ENCODE measurements around the gene CEP83. TPM values are rescaled to one million over a fixed set of nuclear protein-coding genes. Genes with fewer than 3 reads are reported as not detected.

CEP83 gene
- polyA plus RNA-seq, 1 donor (not counting 4 experiments of a cell fraction or from before 2014, with no cell fraction given) = 9.5 TPM

DNA sequence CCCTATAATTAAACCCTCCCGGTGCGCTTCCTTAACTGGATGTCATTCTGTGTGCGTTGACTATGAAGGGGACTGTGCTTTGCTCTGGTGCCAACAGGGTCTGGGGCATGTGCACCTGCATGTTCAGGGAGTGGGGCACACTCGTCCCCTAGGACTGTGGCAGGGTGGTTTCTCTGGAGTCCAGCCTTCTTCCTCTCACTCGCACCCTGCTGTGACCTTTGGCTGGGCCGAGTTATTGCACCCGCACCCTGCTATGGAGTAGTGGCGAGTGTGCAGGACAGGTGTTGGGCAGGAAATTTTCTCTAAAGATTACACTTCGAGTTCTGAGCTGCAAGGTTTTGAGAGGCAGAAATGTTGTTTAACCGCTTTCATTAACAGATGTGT is 172.4 kb downstream of the CEP83 start:
- Histone ChIP-seq H4K20me1 (ENCODE audit: control insufficient read depth, extremely low read depth, insufficient read depth, low read length) (no peaks in the 10 kb centered on the region), H3K4me1 (ENCODE audit: control insufficient read depth, extremely low read depth, insufficient read depth, low read length) (peaks cover 4% of the 10 kb centered on the region), H3K27ac (ENCODE audit: control insufficient read depth, insufficient read depth, low read length) (no peak overlapping the region), H3K4me3 (ENCODE audit: control insufficient read depth in 2 of 3, extremely low read depth in 1 of 3, insufficient read depth in 2 of 3, low read depth in 1 of 3, low read length in 3 of 3) (no peak overlapping the region), H3K4me2 (ENCODE audit: control insufficient read depth, extremely low read depth, insufficient read depth, low read depth, low read length) (no peak overlapping the region), H3K79me2 (ENCODE audit: control insufficient read depth, insufficient read depth, low read length) (no peaks in the 10 kb centered on the region), H2AFZ (ENCODE audit: control insufficient read depth, low read length) (no peak overlapping the region), H3K9me3 (ENCODE audit: control insufficient read depth, low read depth, low read length) (no peaks in the 10 kb centered on the region), H3K36me3 (ENCODE audit: control insufficient read depth in 2 of 2, extremely low read depth in 1 of 2, insufficient read depth in 2 of 2, low read length in 2 of 2) (no peaks in the 10 kb centered on the region), H3K27me3 (ENCODE audit: control insufficient read depth, extremely low read depth, insufficient read depth, low read length) (peaks cover 4% of the 10 kb centered on the region), H3K9me1 (ENCODE audit: control insufficient read depth, extremely low read depth, insufficient read depth, low read length) (no peaks in the 10 kb centered on the region), H3K9ac (ENCODE audit: control insufficient read depth, extremely low read depth, insufficient read depth, low read length) (no peak overlapping the region)
- no peak for FAIRE-seq
- dilution Hi-C loops (cut with MboI; ENCODE audit: extremely low pct_ligation_motif_present, low sequenced_read_pairs) = no loop called here
- TF ChIP-seq EZH2 (IDR thresholded peaks at IDR 0.05; ENCODE audit: low read length) = no peak
- TF ChIP-seq, protein P1, sequence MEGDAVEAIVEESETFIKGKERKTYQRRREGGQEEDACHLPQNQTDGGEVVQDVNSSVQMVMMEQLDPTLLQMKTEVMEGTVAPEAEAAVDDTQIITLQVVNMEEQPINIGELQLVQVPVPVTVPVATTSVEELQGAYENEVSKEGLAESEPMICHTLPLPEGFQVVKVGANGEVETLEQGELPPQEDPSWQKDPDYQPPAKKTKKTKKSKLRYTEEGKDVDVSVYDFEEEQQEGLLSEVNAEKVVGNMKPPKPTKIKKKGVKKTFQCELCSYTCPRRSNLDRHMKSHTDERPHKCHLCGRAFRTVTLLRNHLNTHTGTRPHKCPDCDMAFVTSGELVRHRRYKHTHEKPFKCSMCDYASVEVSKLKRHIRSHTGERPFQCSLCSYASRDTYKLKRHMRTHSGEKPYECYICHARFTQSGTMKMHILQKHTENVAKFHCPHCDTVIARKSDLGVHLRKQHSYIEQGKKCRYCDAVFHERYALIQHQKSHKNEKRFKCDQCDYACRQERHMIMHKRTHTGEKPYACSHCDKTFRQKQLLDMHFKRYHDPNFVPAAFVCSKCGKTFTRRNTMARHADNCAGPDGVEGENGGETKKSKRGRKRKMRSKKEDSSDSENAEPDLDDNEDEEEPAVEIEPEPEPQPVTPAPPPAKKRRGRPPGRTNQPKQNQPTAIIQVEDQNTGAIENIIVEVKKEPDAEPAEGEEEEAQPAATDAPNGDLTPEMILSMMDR (optimal IDR thresholded peaks at IDR 0.05 in 1 of 3, IDR thresholded peaks at IDR 0.05 in 1 of 3, conservative IDR thresholded peaks at IDR 0.05 in 1 of 3; ENCODE audit: extremely low read depth in 1 of 3, insufficient read depth in 2 of 3, low read length in 3 of 3) = no peak
- DNase-seq (ENCODE audit: low read depth, low spot score) = no peak

DNA sequence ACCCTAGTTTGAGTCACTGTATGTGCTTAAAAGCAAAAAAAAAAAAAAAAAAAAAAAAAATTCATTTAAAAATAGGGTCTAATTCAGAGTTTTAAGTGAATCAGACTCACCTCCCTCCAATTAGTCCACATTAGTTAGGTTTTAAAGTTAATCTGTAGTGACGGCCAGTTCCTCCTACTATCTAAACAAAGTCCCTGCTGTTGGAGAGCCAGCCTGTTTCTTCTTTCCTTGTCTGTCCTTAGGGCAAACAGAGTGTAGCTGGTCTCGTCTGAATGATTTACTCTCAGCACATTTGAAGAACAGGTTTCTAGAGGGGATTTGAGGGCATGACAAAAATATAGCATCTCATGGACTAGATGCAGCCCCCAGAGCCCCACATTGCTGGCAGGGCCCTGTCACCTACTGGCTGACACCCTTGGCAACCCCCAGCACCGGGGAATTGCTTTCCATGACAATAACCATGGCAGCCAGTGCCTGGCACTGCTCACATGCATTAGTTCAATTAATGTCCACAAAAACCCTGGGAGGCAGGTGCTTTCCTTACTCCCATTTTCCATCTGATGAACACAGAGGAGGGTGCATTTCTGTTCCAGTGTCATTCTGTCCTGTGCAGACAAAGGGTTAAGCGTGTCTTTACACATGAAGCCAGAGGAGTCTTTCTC is 173.0 kb downstream of the CEP83 start:
- TF ChIP-seq, protein P1 (optimal IDR thresholded peaks at IDR 0.05 in 1 of 3, IDR thresholded peaks at IDR 0.05 in 1 of 3, conservative IDR thresholded peaks at IDR 0.05 in 1 of 3; ENCODE audit: extremely low read depth in 1 of 3, insufficient read depth in 2 of 3, low read length in 3 of 3) = no peak
- TF ChIP-seq EZH2 (IDR thresholded peaks at IDR 0.05; ENCODE audit: low read length) = no peak
- no peaks in the 10 kb centered on the region for H3K9me1 ChIP-seq (ENCODE audit: control insufficient read depth, extremely low read depth, insufficient read depth, low read length)

More for the DNA sequence above, 173.0 kb downstream of the CEP83 start:
- dilution Hi-C loops (cut with MboI; ENCODE audit: extremely low pct_ligation_motif_present, low sequenced_read_pairs) = no loop called here
- Histone ChIP-seq H3K79me2 (ENCODE audit: control insufficient read depth, insufficient read depth, low read length) (no peaks in the 10 kb centered on the region), H3K4me3 (ENCODE audit: control insufficient read depth in 2 of 3, extremely low read depth in 1 of 3, insufficient read depth in 2 of 3, low read depth in 1 of 3, low read length in 3 of 3) (no peak overlapping the region), H3K27ac (ENCODE audit: control insufficient read depth, insufficient read depth, low read length) (no peak overlapping the region), H3K9ac (ENCODE audit: control insufficient read depth, extremely low read depth, insufficient read depth, low read length) (no peak overlapping the region), H3K4me1 (ENCODE audit: control insufficient read depth, extremely low read depth, insufficient read depth, low read length) (peaks cover 4% of the 10 kb centered on the region), H3K4me2 (ENCODE audit: control insufficient read depth, extremely low read depth, insufficient read depth, low read depth, low read length) (no peak overlapping the region), H3K27me3 (ENCODE audit: control insufficient read depth, extremely low read depth, insufficient read depth, low read length) (peaks cover 4% of the 10 kb centered on the region), H3K9me3 (ENCODE audit: control insufficient read depth, low read depth, low read length) (no peaks in the 10 kb centered on the region), H2AFZ (ENCODE audit: control insufficient read depth, low read length) (no peak overlapping the region), H3K36me3 (ENCODE audit: control insufficient read depth in 2 of 2, extremely low read depth in 1 of 2, insufficient read depth in 2 of 2, low read length in 2 of 2) (no peaks in the 10 kb centered on the region), H4K20me1 (ENCODE audit: control insufficient read depth, extremely low read depth, insufficient read depth, low read length) (no peaks in the 10 kb centered on the region)
- DNase-seq (ENCODE audit: low read depth, low spot score) = no peak
- no peak for FAIRE-seq
